Activated CD8-positive, alpha-beta memory T cell treated with anti-CD3 and anti-CD28 coated beads for 1 hour (primary cell): Measurements from ENCODE around the gene LRMDA.

Source experiments
- DNase-seq, 2 donors: peaks; one replicate each; pipeline ENCODE4 v3.0.0-alpha.2; 2020; ENCODE audit warnings: low read depth in 1 of 2; ENCODE audit errors: extremely low read depth in 1 of 2

The LRMDA gene

DNA sequence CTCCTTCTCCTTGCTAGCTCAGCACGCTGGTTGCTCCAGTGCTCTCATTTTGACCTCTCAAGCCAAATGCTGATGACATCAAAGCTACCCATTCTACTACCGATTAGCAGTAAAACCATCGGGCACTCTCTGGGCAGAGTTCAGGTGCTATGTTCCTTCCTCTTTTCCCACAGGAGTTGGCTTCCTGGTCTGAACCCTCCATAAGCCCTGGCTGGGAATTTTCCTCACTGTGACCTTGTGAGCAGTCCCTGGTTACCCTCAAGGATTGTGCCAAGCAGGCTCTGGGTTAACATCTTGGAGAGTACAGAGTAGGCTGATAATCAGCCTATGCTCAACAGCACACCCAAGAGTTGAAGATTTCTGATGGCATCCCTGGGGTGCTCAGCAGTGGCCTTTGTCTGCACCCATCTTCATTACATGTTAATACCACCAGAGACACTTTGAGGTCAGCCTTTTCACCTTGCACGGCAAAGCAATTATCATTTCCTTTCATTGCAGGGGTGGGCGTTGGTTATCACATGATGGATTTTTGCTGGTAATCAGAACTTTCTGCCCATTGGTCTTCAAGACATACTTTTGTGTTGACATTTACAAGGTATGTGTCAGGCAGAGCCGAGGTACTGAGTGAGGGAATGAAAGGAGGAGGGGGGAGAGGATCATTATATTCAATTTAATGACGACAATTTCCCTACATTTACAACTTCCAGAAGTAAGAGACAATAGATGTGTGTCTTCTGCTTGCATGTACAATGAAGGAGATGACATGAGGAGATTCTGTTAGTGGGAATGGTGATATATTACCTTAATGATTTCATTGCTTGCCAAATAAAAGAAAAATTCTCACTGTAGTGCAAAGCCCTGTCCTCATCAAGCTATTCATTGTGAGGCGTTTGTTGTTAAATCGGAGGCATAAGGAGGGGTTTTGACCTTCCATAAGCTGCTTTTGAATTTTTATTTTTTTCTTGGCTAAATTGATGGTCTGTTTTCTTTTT, 452.0 kb downstream of the LRMDA start:
- no peak for DNase-seq

DNA sequence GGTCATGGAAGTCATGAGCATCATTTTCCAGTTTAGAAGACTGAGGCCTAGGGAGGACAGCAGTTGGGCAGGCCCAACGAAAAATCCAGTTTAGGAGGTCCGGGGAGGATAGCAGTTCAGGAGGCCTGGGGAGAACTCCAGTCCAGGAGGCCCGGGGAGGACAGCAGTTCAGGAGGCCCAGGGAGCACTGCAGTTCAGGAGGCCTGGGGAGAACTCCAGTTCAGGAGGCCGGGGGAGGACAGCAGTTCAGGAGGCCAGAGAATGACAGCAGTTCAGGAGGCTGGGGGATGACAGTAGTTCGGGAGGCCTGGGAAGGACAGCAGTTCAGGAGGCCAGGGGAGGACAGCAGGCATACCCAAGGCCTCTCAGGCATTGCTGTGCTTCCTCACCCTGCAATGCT, 453.4 kb downstream of the LRMDA start:
- DNase-seq = no peak

DNA sequence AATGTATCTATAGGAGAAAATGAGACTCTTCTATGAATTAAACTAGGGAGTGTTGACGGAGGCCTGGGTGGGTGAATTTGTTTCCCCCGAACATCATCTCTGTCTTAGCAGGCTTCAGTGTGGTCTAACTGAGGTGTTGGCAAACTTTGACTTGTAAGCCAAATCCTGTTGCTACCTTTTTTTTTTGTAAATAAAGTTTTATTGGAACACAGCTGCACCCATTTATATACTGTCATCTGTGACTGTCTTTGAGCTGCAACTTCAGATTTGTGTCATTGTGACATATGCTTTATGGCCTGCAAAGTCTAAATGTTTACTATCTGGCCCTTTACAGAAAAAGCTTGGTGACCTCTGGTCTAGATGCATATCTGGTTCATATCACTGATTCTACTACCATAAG, 455.9 kb downstream of the LRMDA start:
- DNase-seq = no peak

DNA sequence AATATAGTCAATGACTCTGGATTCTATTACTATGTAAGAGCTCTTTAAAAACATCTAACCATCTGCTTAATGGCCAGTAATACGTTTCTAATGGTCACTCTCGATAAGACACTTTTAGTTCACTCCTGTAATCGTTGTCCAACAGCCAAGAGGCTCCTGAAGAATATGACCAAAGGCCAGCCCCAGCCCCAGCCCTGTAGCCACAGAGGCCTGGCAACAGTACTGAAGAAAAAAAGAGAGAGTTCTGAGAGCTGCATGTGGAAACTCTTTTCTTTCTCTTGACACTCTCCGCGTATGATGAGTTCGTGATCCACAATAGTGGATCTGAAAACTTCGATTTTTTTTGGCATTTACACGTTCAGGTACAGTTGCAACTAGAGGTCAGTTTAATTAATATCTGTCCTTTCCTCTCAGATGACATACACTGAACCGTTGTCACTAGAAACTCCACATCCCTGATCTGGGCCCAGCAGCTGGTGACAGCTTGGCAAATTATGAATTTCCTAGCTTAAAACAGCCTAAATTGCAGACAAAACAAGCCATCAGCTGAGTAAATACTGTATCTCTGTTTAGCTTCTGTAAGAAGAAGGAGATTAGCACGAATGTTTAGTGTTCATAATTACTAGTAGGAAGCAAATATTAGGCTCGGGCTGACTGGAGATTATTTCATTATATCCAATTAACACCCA, 456.7 kb downstream of the LRMDA start:
- DNase-seq = no peak

DNA sequence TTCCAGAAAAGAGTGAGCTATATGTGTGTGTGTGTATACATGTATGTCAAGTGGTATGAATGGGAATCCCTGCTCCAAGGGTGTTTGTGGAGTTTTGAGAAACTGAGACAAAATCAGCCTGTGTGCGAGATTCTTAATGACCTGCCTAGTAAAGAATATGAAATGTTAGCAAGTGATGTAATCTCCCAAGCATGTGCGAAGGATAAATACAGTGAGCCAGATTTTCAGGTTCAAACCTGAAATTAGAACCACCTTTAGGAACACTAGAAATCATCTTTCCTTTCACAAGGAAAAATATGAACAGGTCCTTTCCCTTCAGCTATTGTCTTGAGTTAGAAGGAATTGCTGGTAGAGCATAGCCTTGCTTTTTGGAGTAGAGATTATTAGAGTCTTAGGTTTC, 457.6 kb downstream of the LRMDA start:
- no peak for DNase-seq

DNA sequence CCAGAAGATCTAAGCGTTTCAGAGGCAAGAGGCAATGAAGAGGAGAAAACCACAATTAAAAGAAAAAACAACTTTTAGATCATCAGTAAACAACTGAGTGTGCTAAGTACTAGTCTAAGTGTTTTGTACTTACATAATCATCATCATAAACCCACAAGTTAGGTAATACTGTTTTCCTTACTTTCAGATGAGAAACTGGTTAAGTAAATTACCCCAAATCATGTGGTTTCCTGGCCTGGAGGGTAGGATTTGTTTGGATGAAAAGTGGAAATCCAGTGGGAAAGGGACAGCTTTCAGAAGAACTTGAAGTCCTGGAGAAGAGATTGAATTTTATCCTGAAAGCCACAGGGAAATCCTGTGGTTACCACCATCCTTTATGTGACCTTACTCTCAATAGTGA, 463.3 kb downstream of the LRMDA start:
- DNase-seq = no peak

DNA sequence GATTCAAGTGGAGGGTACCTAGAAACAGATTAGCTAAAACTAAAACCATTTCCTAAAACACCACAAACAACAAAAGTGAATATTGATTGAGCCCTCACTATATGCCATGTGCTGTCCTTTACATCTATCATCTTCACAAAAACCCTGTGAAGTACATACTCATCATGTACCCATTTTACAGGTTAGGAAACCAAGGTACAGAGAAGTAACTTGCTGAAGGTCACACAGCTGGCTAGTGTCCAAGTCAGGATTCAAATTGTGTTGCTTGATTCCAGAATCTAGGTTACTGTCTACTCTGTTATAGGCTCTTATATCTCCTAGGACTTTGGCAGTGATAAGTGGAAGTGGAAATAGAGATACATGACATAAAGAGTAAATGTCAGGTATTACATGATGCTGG, 463.8 kb downstream of the LRMDA start:
- no peak for DNase-seq

DNA sequence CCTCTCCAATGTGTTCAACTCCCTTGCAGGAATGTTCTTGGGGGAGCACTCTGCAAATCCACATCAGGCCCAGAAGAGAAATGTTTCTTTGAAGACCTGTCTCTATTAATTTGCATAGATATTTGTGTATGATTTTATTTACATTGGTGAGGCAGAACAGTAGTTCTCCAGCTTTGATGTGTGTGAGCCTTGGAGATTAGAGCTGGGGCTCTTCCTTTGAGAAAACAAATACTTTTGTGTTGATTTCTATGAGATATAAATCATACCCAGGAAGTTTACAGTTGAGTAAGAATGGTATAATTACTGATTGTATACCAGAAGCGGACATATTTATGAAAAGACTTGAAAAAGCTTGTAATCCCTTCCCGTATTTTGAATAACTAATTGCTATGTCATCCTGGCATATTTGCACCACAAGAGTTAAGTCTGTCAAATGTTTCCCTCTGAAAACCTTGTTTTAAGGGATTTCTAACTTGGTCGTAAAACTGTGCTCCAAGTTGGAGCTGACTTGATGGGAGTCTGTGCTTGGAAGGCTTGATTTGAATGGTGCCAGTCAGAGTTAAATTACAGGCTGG, 468.5 kb downstream of the LRMDA start:
- no peak for DNase-seq

DNA sequence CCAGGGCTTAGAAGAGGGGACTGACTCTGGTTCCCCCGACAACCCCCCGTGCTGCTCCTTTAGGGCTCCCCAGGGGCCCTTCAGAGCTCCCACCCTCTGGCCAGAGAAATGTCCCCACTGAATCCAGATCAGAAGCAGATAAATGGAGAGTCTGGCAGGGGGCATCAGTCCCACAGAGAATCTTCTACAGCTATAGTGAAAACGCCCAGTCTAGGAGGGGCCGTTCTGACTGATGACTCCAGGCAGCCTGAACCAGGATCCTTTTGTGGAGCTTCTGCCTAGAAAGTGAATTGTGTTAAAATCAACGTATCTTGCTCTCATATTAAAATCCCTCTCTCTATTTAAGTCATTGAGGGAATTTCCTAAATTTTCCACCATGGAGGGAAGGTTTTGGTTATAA, 471.4 kb downstream of the LRMDA start:
- no peak for DNase-seq

DNA sequence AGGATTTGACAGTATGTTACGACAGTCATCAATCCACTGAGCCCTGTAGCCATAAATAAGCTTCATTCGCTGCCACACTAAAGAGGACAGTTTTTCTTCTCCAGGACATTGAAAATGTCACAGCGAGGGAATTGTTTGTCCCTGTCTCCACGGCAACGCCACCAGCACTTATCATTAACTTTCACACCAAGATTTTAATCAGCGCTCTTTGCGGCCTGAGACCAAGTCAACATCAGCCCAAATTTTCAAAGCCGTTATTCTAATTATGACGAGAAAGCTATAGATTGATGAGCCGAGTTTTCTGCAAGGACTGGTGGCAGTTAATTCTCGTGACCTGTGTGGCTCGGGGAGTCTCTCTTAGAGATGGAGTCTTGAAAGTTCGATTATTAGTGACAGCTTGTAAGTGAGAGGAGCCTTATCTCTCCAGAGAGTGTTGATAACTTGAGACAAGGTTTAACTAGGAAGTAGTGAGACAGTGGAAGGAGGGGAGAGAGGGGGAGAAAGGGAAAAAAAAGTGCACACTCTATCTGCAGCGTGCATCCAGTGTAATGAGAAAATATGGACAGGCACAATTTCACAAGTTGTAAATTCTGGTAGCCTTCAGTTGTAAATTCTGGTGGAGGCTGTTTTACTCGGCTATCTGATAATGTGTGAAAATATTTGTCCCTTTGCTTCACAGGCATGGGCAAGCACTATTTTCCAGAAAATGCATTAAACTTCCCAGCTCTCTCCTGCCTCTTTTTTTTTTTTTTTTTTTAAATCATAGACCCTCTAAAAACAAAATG, 473.3 kb downstream of the LRMDA start:
- no peak for DNase-seq

DNA sequence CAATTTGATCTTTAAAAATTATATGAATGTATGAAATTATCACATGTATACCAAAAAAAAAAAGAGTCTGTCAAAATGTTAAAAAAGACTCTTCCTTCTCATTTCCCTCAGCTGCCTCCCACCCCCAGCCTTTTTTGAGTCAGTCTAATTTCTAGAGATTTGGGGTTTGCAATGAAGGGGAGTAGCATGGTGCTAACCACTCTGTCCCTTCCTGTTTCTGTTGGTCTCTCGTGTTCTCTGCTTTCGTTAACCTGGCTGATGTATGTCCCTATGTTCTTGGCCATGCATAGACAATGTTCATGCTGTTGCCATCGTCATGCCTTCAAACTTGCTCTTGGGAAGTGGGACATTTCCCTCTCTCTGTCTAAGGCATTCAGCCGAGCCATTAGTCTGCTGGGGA, 474.1 kb downstream of the LRMDA start:
- no peak for DNase-seq

DNA sequence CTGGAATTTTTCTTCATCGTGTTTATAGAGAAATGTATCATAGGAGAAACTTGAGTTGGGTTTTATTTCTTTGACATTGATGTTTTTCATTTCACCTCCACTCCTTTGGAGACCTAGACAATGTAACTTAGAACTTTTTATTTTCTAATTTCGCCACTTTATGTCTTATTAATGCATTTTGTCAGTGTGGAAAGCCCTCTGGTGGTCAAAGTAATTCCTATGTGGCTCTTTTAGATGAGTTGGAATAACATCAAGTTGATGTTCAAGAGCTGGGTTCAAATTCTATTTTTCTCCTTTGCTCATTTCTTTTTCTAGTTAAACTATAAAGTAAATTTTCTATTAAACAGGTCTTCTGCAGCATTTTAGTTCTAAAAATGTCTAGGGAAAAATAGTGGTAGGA, 478.6 kb downstream of the LRMDA start:
- DNase-seq = no peak

DNA sequence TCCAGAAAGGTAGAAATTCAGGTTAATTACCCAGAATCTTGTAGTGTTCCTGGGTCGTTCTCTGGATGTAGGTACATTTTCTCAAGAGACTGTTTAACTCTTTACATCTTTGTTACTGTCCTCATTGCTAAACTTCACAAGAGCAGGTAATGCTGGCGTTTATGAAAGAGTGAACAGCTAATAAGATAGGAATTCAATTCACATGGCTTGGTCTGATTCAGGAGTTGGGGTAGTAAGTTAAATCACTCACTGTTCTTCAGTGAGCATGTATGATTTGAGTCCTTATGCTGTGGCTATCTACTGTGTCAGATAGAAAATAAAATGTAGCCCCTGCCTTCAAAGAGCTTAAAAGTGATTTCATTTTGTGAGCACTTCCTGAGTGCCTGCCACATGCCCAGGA, 480.0 kb downstream of the LRMDA start:
- DNase-seq = no peak

DNA sequence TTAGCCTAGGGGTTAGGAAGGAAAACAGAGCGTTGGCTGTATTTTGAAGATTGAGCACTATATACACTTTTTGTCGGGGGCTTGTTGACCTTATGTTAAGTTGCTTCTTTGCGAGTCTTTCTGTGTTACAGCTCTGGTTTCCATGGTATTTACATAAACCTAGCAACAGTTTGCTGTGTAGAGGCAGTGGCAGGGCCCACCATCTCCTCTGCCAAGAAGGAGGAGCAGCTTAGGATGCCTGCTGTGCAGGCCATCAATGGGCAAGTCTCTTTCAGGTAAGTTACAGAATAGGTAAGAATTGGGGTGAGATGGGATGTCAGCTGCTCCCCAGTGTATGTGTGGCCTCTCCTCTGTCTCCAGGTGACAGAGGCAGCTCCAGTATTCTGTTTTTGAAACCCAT, 485.5 kb downstream of the LRMDA start:
- no peak for DNase-seq

DNA sequence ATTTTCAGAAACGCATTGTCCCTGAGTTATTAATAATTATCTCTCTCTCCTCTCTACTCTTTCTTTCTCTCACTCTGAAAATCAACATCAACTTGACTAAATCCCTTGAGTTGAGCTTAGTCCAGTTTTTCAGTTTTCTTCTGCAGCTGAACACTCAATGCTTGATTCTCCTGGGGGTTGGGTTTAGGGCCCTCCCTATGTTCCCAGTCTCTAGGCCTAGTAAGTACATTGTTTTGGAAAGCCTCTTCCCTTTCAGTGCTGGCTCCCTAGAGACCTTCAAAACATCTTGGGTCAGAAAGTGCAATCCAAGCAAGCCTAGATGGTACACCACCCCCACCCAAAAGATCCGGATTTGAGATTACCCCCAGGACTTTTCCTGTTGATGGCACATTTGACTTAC, 488.5 kb downstream of the LRMDA start:
- DNase-seq = no peak

DNA sequence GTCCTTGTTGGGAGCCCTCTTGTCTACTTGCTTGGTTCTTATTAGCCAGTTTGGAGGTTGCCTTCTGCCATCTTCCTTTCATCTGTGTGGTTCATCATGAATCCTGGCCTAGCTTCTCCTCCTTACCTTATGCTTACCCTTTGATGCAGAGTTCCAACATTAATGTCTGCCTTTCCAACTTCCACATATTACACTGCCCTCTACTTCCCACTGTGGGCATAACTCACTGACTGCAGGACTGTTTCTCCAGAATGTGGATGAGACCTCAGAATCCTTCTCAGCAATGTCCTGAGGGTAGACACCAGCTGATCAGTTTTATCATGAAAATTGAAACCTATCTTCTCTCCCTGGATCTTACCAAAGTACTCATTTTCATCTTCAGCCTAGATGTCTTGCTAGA, 491.0 kb downstream of the LRMDA start:
- DNase-seq = no peak

DNA sequence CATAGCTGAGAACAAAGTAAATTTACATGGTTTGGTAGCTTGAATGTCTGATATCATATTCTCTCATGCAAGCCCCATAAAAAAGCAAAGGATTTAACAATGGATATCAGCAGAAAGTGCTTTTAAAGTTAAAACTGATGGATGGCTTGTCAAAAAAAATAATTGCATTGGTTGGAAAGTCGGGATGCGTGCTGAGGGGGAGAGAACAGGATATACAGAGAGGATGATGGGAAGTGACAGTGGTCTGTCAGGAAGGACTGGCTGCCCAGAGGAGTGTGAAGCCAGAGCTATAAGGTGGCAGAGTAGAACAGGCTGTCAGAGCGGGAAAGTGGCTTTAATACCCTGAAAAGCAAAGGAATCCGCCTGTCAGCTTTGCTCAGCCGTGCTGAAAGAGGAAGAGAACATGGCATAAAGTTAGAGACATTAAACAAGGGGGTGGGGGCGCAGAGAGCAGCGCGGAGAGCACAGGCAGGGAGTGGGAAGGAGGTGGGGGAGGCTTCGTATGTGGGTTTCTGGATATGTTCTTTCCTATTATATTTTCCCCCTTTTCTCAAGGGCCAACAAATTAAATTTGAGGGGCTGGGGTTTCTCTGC, 493.0 kb downstream of the LRMDA start:
- no peak for DNase-seq

DNA sequence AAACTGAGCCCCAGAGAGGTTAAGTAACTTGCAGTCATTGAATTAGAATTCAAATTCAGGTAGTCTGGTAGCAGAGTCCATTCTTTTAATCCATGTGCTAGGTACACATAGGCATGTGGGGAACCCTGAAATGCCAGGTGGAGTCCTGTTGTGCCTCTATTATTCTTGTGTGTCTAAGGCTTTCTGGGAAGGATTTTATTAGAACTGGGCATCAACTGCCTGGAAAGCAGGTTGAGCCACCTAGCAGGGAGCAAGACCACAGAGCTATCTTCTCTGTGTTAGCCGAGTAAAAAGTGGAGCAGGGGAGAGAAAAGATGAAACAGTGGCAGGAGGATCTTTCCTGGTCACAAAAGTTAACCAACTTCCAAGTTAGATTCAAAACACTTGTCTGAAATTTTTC, 494.6 kb downstream of the LRMDA start:
- no peak for DNase-seq

DNA sequence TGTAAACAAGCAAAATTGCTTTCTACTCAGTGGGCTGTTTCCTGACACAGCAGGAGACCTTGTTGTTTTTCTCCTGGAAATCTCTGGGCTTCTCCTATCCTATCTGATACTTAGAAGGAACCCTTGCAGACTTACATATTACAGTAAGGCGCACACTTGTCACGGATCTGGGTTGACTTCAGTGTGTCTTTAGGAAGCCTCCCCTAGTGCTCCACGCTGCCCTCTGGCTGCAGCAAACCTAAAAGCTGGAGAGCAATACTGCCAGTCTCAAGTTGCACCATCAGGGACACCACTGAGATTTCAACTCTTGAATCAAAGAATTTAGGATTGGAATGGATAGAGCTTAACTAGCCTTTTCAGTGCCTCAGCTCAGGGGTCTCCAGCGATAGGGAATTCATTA, 495.3 kb downstream of the LRMDA start:
- DNase-seq = no peak

DNA sequence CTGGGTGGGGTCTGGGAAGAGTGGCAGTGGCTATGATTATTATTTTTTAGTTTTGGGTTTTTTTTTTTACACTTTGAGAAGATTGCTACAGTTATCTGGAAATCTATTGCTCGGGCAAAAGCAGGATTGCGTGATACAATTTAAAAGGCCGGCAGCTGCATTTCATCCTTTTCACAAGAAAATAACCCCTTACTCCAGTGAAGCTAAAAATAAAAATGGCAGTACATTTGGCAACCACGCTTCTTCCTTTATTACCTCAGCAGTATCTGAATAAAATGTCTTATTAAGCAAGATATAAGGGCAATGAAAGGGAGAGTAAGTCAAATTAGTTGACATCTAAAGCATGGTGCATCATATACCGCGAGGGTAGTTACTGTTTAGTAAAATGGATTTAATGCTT, 496.8 kb downstream of the LRMDA start:
- DNase-seq = no peak
